ENCODE data around the gene XXYLT1. TPM values are rescaled to one million over a fixed set of nuclear protein-coding genes. Genes with fewer than 3 reads are reported as not detected.
"Not testable (repeated sequence)": the region's sequence is repeated elsewhere in the genome, so short reads cannot be mapped to it uniquely, and the experiment has no call there.

Gene XXYLT1
- total RNA-seq, 1 donor from 2014 or later, result 93.1 TPM

DNA sequence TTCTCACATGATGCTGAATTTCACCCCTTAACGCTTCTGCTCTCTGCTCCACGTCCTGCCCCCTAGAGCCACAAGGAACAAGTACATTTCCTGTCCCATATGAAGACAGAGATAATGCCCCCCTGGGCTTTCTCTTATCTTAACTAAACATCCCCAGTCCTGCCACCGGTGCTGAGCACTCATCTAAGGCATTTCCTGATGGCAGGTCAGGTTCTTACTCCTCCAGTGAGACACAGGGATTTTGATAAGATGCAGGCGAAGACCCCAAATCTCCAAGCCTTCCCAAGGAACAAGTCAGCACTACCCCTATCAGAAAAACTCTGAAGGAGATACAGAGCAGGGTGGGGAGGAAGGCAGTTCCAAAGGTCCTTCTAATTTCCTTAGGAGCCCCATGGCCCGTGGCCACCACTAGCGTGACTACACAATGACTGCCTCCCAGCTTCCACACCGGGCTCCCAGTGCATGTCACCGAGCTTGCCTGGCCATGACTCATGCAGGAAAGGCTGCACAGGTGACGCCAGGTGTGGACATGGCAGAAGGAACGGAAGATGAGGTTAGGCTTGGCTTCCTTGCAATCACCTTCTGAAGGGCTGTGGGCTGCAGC lies 152.9 kb downstream of the XXYLT1 start:
- no peak for DNase-seq (ENCODE audit: extremely low read depth, low read depth, low spot score)

DNA sequence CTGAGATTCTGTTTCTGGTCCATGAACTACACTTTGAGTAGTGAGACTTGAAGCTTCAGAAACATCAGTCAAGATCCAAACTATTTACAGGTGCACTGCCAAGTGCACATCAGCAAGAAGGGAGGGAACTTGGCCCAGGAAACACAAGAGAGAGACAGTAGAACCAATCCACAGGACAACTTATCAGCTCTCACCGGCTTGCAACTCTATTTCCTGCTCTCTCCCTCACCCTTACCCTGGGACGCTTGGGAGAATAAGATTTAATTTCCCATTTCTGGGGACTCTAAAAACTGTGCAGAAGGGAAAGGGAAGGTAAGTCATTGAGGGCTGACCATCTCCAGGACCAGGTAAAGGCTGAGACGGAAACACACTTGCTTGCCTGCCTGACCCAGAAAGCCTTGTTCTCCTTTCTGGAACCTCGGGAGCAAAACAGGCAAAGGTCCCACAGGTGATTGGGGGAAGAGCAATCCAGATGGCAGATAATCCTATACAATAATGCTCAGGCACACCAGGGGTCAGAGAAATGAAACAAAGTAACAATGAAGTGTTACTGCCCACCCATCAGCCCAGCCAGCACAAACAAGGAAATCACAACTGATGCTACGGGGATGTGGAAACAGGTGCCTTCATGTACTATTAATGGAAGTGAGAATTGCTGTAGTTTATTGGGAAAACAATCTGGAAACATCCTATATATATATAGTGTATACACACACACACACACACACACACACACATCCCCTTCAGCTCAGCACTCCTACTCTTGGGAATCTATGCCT lies 154.4 kb downstream of the XXYLT1 start:
- no peak for DNase-seq (ENCODE audit: extremely low read depth, low read depth, low spot score)

DNA sequence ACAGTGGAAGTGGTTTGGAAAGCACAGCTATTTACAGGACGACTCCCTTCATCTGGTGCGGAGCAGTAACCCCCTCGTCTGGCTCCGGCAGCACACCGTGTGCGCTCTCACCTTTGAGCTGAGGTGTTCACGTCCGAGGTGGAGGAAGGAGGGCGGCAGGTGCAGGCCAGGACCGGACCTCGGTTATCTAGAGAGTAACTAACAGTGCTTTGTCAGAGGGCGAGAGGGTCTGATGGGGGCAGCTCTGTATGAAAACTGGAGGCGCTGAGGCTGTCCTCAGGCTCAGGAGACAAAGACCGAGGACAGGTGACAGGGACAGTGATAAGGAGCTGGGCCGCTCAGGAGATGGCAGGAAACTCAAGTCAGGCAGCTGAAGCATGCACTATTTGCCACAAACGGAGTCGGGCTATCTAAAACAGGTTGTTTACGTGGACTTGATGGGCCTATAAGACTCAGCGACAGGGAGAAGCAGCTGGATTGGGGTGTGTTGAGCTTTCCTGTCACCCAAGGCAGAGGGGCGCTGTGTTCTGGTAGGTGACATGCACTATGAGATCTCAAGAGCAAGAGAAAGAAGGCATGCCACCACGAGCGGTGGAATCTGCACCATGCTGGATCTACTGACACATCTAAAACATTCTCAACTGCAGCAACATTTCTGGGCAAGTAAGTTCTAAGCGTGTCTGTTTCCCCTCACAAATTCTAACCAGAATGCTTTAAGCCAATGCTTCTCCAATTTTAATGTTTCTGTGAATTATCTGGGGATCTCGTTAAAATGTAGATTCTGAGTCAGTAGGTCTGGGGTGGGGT lies 155.2 kb downstream of the XXYLT1 start:
- no peak for DNase-seq (ENCODE audit: extremely low read depth, low read depth, low spot score)

DNA sequence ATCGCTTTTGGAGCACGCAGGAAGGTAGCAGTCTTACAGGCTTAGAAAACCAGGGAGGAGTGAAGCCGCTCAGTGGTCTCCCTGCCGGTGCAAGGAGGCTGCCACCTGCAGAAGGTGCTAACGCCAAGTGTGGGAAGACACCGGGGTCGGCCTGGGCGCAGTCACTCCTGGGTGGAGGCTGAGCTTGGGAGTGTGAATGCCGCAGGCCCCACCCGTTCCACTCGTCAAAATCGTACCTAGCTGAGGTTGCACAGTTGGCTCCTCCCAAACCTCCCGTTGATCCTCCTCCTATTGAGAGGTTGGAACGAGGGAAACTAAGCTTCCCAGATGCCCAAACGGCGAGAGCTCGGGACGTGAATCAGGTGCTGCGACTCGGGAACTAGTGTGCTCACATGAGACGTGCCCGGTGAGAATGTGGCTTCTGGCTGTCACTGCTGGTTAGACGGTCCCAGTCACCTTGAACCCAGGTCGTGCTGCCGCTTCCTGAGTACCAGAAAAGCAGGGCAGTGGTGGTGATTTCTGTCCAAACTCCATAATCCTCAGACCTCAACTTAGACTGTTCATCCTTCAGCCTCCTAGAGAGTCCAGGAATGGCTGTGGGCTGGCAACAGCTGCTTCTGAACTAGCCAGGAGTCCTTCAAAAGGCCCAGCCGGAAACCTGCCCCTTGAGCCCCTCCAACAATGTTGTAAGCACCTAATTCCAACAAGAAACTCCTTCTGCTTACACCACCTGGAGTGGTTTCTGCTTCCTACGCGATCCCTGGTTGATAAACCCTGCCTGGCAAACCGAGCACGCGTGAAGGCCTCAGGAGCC lies 156.0 kb downstream of the XXYLT1 start:
- DNase-seq (ENCODE audit: extremely low read depth, low read depth, low spot score), result no peak

DNA sequence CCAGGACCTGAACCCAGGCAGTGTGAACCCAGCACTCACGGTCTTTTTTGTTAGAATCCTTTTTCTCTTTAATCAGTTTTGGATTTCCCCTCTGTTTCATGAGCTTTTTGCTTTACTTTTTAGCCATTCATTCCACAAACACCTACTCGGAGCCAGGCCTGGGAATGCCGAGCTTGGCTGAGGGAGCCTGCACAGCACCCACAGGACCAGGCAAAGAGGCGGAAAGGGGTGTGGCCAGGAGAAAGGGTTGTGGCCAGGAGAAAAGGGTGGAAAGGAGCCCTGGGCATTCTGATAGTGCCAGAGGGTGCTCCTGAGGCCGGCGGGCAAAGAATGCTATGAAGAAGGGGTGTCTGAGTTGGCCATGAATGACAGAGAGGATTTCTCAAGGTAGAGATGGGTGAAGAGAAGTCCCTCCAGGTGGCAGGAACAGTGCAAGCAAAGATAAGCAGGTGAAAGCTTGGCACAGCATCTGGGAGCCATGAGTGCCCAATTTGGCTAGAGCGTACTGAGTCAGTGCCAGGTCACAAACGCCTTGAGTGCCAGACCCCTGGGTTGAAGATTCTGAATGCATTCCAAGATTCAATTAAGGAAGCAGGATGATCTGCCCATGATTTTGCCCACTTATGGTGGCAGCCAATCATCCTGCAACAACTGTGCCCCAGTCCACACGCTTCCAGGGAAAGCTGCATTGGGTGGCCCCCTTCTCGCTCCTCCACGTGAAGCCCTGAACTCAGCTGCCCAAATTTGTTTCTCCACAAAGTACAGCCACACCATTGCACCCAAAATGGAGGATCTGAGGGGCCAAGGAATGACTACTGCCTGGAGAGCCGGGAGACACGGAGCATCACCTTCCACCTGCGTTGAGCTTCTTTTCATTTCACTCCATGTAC lies 157.2 kb downstream of the XXYLT1 start:
- DNase-seq (ENCODE audit: extremely low read depth, low read depth, low spot score), result no peak

DNA sequence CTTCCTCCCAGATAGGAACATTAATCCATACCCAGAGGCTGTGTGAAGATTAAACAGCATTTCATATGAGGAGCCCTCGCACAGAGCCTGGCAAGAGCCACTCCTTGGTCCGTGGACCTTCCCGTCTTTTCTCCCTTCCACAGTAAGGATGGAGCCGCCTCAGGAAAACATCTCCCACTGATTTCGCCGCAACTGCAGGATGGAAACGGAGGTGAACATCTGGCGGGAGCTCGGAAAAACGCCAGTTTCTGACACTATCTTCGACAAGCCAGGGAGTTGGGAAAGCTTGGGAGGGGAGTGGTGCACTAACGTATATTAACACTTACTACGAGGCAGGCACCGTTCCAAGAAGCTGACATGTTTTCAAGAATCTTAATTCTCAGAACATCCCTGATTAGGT lies 157.9 kb downstream of the XXYLT1 start:
- no peak for DNase-seq (ENCODE audit: extremely low read depth, low read depth, low spot score)

DNA sequence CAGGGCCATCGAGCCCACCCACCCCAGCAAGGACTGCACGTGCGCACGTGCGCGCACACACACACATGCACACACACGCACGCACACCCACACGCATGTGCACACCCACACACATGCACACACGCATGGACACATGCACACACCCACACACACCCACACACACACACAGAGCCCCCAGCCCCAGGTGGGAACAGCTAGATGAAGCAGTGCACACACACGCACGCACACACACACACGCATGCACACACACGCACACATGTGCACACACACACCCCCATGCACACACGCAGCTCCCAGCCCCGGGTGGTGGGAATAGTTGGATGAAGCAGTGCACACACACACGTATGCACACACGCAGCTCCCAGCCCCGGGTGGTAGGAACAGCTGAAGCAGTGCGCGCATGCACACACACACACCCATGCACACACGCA lies 158.6 kb downstream of the XXYLT1 start:
- DNase-seq (ENCODE audit: extremely low read depth, low read depth, low spot score), result no peak

DNA sequence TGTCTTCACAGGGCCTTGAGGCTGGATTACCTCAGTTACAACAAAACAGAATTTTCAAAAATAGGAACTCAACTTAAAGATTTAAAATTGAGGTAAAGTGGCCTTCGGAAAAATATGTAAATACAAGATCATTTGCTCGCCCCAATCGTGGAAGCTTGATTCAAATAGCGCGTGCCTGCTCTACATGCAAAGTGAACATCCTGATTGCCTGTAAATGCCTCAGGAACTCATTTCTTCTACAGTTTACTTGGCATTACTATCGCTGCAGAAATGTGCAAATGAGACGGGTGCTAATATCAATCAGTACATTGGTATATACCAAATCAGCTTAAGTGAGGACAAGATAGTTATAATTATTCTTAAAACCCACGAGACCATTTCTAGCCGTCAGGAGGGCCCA lies 159.2 kb downstream of the XXYLT1 start:
- no peak for DNase-seq (ENCODE audit: extremely low read depth, low read depth, low spot score)

DNA sequence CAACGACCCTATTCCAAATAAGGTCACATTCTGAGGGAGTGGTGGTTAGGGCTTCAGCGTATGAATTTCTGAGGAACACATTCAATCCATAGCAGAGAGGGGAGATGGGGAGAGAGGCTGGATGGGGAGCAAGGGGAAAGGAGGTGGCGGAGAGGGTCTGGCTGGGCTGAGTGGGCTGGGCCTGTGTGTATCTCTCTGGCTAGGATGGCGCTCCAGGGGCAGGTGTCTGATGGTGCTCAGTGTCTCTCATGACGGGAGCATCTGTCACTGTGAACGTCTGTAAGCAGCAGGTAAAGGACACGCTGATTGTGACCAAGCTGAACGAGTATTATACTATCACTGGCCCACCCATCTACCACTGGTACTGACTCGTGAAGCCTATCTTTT lies 159.6 kb downstream of the XXYLT1 start:
- no peak for DNase-seq (ENCODE audit: extremely low read depth, low read depth, low spot score)

DNA sequence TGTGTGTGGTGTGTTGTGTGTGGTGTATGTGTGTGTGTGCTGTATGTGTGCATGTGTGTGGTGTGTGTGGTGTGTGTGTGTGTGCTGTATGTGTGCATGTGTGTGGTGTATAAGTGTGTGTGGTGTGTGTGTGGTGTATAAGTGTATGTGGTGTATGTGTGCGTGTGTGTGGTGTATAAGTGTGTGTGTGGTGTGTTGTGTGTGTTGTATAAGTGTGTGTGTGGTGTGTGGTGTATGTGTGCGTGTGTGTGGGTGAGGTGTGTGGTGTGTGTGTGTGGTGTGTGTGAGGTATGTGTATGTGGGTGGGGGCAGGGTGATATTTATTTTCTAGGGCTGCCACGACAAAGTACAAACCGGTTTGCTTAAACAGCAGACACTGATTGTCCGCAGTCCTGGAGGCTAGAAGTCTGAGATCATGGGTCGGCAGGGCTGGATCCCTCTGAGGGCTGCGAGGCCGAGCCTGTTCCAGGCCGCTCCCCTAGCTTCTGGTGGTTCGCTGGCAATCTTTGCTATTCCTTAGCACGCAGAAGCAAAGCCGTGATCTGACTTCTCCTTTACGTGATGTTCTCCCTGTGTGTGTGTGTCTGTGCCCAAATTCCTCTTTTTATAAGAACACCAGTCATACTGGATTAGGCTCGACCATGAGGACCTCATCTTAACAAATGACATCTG lies 160.2 kb downstream of the XXYLT1 start:
- DNase-seq (ENCODE audit: extremely low read depth, low read depth, low spot score), result no peak

DNA sequence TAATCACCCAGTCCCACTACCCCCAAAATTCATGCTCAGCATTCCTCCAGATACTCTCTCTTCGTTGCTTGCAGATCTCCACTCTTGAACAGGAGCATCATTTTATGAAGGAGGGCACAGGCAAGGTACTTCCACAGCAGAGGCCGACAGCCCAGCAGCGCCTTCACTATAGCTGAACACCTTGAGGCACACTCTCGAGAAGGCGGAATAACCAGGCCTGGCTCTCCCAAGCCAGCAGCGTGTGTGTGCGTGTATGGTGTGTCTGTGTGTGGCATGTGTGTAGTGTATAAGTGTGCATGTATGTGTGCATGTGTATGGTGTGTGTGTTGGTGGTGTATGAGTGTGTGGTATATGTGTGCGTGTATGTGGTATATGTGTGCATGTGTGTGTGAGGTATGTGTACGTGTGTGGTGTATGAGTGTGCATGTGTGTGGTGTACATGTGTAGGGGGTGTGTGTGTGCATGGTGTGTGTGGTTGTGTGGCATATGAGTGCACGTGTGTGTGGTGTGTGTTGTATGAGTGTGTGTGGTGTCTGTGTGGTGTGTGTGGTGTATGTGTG lies 161.8 kb downstream of the XXYLT1 start:
- DNase-seq (ENCODE audit: extremely low read depth, low read depth, low spot score), result no peak

DNA sequence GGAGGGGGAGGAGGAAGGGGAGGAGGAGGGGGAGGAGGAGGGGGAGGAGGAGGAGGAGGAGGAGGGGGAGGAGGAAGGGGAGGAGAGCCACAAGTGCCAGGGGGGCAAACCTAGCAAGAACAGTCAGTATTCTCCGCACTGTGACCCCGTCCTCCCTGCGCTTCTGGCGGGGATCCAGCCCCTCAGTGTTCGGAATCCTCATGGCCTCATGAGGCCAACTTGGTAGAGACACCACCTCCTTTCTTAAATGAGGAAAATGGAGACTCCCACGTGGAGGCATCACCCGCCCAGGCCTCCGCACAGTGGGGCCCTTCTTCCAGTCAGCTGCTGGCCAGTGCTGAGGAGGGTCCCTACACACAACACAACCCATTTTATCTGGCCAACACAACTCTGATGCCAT lies 163.4 kb downstream of the XXYLT1 start:
- DNase-seq (ENCODE audit: extremely low read depth, low read depth, low spot score), result no peak

DNA sequence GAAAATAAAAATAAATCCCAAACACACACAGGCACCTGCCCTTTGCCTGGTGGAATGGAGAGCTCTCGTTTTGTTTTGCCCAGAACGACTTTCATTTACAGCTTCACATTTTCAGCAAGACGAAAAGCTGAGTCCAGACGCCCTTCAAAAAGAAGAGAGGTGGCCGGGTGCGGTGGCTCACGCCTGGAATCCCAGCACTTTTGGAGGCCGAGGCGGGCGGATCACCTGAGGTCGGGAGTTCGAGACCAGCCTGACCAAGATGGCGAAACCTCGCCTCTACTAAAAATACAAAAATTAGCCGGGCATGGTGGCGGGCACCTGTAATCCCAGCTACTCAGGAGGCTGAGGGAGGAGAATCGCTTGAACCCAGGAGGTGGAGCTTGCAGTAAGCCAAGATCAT lies 163.9 kb downstream of the XXYLT1 start:
- not testable (repeated sequence) for DNase-seq (ENCODE audit: extremely low read depth, low read depth, low spot score)

DNA sequence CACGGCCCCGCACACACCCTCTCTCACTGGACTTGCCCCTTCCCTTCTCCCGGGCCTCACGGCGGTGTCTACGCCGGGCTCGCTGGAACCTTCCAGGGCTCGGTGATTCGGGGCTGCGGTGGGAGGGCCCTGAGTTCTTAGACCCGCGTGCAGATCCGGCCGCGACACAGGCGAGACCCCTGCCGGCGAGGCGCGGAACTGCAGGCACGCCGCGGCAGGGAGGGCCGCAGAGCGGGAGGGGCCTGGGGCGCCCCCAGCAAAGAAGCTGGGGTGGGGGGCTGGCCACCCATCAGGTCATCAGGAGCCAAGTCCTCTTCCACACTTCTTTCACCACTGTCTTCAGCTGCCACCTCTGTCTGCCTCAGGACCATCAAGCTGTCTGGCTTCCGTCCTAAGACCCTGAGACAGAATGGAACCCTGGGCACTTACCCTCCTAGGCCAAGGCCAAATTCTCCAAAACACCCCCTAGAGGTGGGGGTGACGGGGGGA lies 164.5 kb downstream of the XXYLT1 start:
- DNase-seq (ENCODE audit: extremely low read depth, low read depth, low spot score), result no peak

DNA sequence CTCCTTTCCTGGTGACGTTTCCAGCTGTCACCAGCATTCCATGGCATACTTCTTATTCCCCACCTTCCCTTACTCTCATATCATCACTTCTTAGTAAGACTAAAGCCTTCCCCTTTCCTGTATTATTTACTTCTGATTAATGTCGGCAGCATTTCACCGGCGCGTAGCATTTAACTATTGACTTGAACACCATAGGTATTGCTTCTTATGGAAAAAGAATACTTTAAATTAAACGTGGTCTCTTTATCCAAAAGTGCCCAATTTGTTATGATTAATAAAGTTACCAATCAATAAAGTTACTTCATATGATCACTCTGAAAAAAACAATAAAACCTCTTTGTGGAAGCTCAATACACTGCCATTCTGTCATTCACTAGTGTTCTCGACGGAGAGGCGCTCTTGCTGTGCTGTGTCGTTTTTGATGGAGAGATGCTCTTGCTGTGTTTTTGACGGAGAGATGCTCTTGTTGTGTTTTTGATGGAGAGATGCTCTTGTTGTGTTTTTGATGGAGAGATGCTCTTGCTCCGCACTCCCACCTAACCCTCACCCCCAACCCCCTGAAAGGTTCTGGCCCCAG lies 165.0 kb downstream of the XXYLT1 start:
- no peak for DNase-seq (ENCODE audit: extremely low read depth, low read depth, low spot score)

DNA sequence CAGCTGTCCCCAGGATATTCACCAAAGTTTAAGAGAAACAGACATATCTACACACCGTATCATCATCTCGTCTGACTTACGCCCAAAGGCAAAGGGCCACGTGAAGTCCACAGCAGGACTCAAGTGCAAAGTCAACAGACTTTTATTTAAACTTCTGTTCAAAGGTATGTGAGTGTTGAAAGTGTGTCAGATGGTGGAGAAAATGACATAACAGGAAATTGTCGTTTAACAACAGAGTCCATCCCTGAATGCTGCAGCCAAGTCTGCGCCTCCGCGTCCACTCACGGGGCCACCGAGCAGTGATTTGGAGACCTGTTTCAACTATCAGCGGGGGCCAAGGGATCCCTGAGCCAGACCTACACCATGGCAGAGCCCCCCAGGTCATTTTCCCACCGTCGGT lies 165.6 kb downstream of the XXYLT1 start:
- DNase-seq (ENCODE audit: extremely low read depth, low read depth, low spot score), result no peak

DNA sequence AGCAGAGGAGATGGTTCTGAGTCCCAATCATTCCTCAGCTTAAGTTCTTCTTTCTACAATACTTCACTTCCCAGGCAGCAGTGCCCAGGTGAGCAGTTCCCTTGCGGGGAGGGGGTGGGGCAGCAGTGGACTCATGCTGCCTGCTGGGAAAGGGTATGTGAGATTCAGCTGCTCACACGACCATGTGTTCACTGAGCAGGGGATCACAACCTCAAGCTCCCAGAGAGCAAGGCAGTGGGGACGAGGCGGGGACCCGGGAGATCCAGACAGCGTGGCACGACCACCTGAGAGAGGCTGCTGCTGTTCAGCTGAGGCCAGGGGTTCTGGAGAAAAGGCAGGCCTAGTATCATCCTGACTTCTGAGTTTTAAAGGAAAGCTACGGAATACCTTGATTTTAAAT lies 166.6 kb downstream of the XXYLT1 start:
- DNase-seq (ENCODE audit: extremely low read depth, low read depth, low spot score), result no peak

DNA sequence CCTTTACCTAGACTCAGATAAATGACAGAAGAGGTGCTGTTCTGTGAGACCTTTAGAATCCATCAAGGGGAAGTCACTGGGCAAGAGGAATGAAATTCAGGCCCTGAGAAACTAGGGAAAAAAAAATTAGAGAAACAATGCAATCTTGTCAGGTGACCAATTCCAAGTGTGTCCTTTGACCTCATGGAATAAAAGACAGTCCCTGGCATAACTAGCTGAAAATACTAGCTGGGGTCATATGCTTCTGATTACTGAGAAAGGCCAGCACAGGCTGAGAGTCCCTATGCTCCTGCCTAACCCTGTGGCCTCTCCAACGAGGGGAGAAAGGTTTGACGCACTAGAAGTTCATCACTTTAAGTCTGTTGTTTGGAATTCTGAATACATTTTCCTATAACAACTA lies 167.3 kb downstream of the XXYLT1 start:
- no peak for DNase-seq (ENCODE audit: extremely low read depth, low read depth, low spot score)
